Stimulated activated naive CD4-positive, alpha-beta T cell (primary cell): Measurements from ENCODE around the gene CDKN2AIPNL.
A peak's percentile ranks its signal among the peaks of the same experiment; 100 is the strongest.
"Not testable (repeated sequence)": the region's sequence is repeated elsewhere in the genome, so short reads cannot be mapped to it uniquely, and the experiment has no call there.

Experiments used
- DNase-seq, 6 experiments: peaks; one replicate each; lab custom pipeline; 2025; lab: John Stamatoyannopoulos, UW

CDKN2AIPNL gene

DNA sequence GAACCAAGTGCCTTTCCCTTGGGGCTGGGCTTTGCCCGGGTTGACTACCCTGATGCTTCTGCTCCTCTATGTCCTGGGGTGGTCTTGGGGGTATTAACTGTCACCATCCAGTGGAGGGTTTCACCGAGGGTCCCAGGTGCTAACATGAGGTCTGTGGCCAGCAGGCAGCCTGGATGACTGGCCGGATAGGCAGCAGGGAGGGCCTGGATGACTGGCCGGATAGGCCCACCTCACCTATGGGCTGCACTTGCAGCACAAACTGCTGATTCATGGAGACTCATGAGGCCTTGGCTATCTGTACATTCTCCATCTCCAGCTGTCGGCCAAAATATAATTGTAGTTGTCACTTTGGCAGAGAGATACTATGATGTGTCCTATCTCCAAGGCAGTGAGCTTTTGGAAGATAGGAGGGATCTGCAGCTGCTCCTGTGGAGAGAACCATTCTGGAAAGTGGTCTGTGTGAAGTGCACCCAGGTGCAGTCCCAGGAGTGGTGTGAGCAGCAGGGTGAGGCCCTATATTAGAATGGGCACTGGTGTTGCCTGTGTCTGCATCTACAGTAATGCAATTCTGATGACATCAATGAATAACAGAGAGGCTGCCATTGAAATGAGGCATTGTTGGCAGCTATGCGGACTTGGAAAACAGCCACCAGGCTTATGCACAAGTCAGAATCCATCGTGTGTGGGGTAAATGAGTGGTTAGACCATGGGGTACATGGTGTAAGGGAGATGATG is 26.3 kb upstream of the CDKN2AIPNL start:
- no peak for DNase-seq

- DNase-seq, result no peak
Measured at GRCh38 chr5:134437340-134437846, 25.7 kb upstream of the CDKN2AIPNL start.

DNA sequence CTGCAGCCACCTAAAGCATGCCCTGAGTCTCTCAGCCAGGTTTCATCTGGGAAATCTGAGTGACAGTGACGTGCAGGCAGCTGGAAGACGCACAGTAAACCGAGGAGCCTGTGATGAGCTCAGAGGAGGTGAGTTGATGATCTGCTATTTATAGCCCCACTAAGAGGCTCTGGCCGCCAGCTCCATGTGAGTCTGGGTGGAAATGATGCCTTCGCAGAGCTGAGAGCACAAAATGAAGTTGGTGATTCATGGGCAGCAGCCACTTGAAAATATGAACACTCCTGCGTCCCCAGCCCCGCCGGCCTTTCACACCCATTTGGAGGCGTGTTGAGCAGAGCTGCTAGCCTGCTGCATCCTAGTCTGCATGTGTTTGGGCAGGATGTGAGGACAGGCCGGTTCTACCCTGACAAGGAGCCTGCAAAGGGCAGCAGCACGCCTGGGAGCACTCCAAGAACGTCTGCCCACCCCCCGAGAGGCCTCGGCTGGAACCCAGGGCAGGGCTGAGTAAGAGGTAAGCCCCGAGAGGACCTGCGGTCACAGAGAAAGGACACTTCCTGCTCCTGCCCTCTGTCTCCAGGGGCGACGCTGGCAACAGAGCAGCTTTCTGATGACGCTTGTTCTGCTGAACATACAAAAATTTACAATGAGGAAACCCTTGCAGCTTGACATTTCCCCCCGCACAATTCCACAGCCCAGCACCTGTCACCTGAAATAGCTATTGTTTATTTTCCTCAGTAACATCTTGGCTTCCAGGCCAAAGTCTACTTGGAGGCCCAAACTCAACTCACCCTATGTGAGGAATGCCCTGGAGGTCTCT is 25.1 kb upstream of the CDKN2AIPNL start:
- DNase-seq, result peak in 5 of 6 experiments; percentile 8 to 58 (median 39)

DNA sequence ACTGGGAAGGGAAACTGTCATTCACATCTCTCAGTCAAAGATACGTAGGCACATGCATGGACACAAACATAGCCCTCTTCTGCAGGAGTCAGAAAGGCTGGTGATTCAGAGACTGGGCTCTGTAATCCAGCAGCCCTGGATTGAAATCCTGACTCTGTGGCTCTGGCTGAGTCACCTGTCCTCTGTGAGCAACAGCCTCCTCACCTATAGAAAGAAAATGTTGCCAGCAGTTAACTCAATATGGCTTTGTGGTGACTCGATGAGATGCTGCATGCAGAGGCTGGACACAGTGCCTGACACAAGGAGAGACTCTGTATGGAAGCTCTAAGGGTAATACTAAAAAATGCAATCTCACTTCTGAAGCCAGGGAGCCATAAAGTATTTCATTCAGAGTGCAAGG is 23.9 kb upstream of the CDKN2AIPNL start:
- no peak for DNase-seq

DNA sequence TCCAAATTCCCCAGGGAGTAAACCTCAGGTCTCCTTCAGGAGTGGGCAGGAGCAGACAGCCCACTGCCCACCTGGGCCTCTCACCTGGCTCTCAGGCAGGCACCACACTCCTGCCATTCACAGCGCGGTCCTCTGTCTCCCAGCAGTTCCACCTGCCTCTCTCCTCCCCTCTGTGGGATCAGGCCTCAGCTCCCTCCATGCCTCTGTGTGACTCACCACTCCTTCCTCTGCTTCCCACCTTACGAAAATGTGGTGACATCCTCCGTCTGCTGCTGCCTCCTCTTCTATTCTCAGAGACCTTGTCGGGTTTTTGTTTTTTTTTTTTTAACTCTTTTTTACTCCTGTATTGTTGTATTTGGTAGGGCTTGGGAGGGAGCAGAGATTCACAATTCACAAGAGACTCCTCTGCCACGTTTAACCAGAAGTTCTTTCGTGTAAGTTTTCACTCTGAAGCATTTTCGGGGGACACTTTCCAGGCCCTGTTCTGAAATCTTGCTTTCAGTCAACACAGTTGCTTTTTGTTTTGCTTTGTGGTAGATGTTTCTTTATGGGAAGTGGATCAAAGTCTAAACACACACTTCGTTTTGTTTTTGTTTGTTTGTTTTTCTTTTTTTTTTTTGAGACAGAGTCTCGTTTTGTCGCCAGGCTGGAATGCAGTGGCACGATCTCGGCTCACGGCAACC is 21.1 kb upstream of the CDKN2AIPNL start:
- no peak for DNase-seq

- DNase-seq, result no peak
Measured at GRCh38 chr5:134432174-134432573, 20.5 kb upstream of the CDKN2AIPNL start.

DNA sequence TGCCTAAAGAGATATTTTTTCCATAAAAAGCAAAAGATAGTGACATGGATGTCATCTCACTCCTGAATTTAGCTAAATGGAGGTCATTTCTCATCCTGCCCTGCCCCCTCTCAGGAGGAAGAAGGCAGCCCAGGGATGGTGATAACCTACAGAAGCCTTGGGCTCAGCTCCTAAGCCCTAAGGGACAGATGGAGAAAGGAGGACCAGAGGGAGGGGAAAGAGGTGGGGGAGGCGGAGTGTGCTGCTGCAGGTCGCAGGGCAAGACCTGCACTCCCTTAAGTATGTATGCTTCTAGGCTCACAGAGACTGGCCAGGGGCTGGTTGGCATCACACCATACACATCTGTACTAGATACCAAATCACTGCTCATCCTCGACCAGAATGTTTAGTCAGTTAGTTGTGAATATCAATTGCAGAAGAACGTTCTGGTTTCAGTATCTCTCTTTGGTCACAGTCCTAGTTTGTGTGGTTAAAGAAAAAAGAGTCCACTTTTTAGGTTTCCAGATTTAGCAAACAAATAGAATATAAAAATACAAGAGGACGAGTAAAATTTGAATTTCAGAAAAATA is 18.4 kb upstream of the CDKN2AIPNL start:
- DNase-seq, result no peak

DNA sequence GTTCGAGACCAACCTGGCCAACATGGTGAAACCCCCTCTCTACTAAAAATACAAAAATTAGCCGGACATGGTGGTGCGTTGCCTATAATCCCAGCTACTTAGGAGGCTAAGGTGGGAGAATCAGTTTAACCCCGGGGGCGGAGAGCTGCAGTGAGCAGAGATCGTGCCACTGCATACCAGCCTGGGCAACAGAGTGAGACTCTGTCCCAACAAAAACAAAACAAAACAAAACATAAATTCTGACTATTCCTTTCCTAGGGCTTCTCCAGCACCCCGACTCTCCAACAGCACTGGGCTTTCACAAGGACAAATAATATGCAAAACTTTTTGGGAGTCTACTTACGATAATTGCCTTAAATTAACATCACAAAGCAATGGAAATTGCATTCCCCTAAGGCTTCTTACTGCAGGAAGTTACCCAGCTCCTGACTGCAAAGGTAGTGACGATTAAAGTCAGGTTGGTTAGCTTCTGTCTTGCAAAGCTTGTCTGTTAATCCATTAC is 15.9 kb upstream of the CDKN2AIPNL start:
- no peak for DNase-seq

DNA sequence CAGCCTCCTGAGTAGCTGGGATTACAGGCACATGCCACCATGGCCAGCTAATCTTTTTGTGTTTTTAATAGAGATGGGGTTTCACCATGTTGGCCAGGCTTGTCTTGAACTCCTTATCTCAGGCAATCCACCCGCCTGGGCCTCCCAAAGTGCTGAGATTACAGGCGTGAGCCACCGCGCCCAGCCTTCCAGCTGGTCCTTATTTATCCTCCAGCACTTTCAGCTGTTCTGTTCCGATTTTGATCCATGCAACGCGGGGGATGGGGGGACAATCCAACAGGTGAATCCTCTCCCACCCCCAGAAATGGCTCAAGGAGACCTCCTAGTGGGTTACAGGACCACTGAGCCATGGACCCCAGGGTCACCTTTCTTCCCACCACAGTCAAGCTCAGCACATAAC is 14.7 kb upstream of the CDKN2AIPNL start:
- no peak for DNase-seq

- DNase-seq, result no peak
Measured at GRCh38 chr5:134423376-134423775, 11.7 kb upstream of the CDKN2AIPNL start.

DNA sequence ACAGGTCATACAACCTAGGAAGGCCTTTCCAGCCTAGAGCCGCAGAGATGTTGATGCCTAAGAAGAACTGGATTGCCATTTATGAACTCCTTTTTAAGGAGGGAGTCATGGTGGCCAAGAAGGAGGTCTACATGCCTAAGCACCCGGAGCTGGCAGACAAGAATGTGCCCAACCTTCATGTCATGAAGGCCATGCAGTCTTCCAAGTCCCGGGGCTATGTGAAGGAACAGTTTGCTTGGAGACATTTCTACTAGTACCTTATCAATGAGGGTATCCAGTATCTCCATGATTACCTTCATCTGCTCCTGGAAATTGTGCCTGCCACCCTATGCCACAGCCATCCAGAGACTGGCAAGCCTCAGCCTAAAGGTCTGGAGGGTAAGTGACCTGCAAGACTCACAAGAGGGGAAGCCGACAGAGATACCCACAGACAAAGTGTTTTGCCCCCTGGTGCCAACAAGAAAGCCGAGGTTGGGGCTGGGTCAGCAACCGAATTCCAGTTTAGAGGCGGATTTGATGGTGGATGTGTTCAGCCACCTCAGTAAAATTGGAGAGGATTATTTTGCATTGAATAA is 11.2 kb upstream of the CDKN2AIPNL start:
- no peak for DNase-seq

DNA sequence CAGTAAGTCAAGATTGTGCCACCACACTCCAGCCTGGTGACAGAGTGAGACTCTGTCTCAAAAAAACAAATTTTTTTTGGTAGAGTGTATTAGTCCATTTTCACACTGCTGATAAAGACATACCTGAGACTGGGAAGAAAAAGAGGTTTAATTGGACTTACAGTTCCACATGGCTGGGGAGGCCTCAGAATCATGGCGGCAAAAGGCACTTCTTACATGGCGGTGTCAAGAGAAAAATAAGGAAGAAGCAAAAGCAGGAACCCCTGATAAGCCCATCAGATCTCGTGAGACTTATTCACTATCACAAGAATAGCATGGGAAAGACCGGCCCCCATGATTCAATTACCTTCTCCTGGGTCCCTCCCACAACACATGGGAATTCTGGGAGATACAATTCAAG is 9.4 kb upstream of the CDKN2AIPNL start:
- DNase-seq, result not testable (repeated sequence)

GRCh38 chr5:134420343-134420742 is 8.7 kb upstream of the CDKN2AIPNL start:
- no peak for DNase-seq

DNA sequence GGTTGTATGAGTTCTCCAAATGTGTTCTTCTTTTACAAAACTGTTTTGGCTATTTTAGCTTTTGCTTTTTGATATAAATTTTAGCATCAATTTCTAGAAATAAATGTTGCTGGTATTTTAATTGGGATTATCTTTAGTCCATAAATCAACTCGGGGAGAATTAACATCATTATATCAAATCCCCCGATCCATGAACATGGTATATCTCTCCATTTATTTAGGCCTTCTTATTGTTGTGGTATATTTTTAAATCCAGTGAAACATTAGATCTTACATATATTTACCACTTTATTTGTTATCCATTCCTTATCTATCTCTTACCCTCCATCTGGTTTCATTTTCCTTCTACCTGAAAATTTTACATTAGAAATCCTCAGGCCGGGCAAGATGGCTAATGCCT is 7.3 kb upstream of the CDKN2AIPNL start:
- DNase-seq, result no peak

- DNase-seq, result no peak
Measured at GRCh38 chr5:134417707-134418106, 6.0 kb upstream of the CDKN2AIPNL start.

DNA sequence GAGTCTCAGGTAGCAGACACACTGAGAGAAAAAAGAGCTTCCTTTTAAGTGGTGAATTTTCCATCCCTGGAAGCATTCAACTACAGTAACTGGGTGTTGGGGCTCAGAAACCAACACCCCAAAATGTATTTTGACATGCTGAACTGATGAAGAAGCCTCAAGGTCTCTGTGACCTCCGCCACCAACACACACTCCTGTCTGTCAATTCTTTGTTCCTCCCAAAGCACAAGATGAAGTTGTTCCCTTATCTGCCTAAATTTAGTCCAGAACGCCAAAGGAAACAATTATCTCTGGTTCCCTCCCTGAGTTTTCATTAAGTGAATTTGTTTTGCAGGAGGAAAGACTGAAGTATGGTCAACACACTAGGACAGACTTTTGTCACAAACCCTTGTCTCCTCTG is 1.4 kb upstream of the CDKN2AIPNL start:
- DNase-seq, result no peak

GRCh38 chr5:134411228-134411545 is 494 bp downstream of the CDKN2AIPNL start:
- no peak for DNase-seq

- no peak for DNase-seq
Measured at GRCh38 chr5:134410822-134411221, 859 bp downstream of the CDKN2AIPNL start.

DNA sequence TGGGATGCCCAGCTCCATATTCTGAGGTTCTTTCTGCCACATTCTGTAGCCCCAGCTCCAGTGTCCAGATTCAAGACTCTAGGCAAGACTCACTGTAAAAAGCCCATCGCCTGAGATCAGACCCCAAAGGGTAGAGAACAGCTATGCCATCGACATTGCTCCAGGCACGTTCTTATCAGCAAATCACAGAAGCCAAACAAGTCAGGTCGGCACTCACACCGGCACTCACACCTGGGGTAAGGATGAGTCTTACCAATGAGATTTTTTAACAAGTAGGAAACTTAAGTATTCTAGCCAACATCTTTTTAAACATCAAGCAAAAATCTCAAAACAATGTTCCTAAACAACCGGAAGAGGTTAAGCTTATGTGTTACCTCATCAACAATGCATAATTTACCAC is 2.4 kb downstream of the CDKN2AIPNL start:
- no peak for DNase-seq

DNA sequence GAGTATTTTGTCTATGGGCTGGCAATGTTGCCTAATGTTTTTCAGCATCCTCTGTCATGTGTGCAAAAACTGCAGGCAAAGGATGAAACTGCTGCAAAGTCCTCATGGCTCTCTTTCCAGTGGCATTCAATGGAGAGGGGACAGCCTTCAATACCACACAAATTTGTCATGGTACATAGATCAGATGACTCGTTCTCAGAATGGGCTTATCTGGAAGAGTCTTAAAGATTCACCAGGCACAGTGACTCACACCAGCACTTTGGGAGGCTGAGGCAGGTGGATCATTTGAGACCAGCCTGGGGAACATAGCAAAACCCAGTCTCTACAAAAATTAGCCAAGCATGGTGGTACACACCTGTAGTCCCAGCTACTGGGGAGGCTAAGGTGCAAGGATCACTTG is 5.3 kb downstream of the CDKN2AIPNL start:
- DNase-seq, result no peak

DNA sequence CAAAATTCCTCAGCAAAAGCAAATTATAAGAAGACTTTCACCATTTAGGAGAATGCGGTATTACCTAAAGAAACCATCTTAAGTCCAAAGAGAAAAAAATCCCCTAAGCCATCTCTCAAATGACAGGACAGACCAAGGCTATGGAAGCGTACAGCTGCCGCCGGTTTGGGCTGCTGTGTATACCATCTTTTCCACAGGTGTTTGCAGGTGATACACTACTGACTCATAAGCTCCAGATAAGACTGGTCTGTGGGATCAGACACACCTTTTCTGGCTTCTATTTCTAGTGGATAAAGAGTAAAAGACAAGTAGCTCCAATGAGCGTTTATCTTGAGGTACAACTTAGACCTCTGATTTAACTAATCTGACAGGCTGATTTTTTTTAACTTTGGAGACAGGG is 7.7 kb downstream of the CDKN2AIPNL start:
- no peak for DNase-seq

DNA sequence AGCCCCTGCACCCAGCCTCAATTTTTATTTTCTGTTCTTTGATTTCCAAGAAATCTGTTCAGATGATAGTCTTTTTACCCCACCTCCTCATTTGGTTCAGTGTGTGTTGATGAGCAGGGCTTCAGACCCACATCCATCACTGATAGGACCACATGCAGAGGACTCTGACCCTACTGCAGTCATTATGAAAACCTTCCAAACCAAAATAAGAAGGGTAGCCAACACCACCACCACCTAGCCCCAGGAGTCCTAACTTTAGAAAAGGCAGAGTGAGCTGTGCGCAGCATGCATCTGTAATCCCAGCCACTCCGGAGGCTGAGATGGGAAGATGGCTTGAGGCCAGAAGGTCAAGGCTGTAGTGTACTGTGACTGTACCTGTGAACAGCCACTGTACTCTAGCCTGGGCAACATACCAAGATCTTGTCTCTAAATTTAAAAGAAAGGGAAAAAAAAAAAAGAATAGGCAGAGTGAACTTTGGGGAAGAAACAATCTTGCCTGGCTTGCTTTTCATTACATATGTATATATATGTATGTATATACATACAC is 13.0 kb downstream of the CDKN2AIPNL start:
- no peak for DNase-seq
